Measurements from ENCODE around the gene EIF3D.

Gene EIF3D

GRCh38 chr22:36481393-36482168, 47.4 kb downstream of the EIF3D start, which contains the start of gene TXN2:
TSS of gene TXN2 (minus strand) at chr22:36481640. CDS start at chr22:36480837, 803 bp downstream.
- peak; percentile 93 for DNase-seq
- Mint-ChIP-seq H3K36me3 (ENCODE audit: low read depth) (peaks cover 12% of the 10 kb centered on the region), H3K9me3 (peaks cover 9% of the 10 kb centered on the region), H3K4me1 (peaks cover 14% of the 10 kb centered on the region), H3K27ac (peak within 1 kb of the TSS; percentile 78), H3K4me3 (peak within 1 kb of the TSS; percentile 95), H3K27me3 (ENCODE audit: low read depth, poor library complexity) (peaks cover 21% of the 10 kb centered on the region)
- no peak for TF ChIP-seq CTCF (IDR thresholded peaks at IDR 0.05)

- no peak for DNase-seq
- no peak for TF ChIP-seq CTCF (IDR thresholded peaks at IDR 0.05)
- H3K9me3 Mint-ChIP-seq = peaks cover 9% of the 10 kb centered on the region
- H3K4me3 Mint-ChIP-seq = peak overlapping the region; percentile 95
- H3K4me1 Mint-ChIP-seq = peaks cover 14% of the 10 kb centered on the region
- peaks cover 13% of the 10 kb centered on the region for H3K36me3 Mint-ChIP-seq (ENCODE audit: low read depth)
- H3K27ac Mint-ChIP-seq = peak overlapping the region; percentile 78
- H3K27me3 Mint-ChIP-seq (ENCODE audit: low read depth, poor library complexity) = peaks cover 21% of the 10 kb centered on the region
Measured at GRCh38 chr22:36480941-36481392, 48.0 kb downstream of the EIF3D start.

- DNase-seq = no peak
- peaks cover 14% of the 10 kb centered on the region for H3K4me1 Mint-ChIP-seq
- H3K36me3 Mint-ChIP-seq (ENCODE audit: low read depth) = peaks cover 22% of the 10 kb centered on the region
- peaks cover 9% of the 10 kb centered on the region for H3K9me3 Mint-ChIP-seq
- no peak overlapping the region for H3K4me3 Mint-ChIP-seq
- H3K27ac Mint-ChIP-seq = no peak overlapping the region
- peaks cover 13% of the 10 kb centered on the region for H3K27me3 Mint-ChIP-seq (ENCODE audit: low read depth, poor library complexity)
- no peak for TF ChIP-seq CTCF (IDR thresholded peaks at IDR 0.05)
Measured at GRCh38 chr22:36478966-36479365, 50.0 kb downstream of the EIF3D start.

- peaks cover 30% of the 10 kb centered on the region for H3K36me3 Mint-ChIP-seq (ENCODE audit: low read depth)
- DNase-seq = no peak
- no peaks in the 10 kb centered on the region for H3K9me3 Mint-ChIP-seq
- TF ChIP-seq CTCF (IDR thresholded peaks at IDR 0.05) = no peak
- peaks cover 4% of the 10 kb centered on the region for H3K4me1 Mint-ChIP-seq
- no peaks in the 10 kb centered on the region for H3K27me3 Mint-ChIP-seq (ENCODE audit: low read depth, poor library complexity)
- H3K27ac Mint-ChIP-seq = no peak overlapping the region
- no peak overlapping the region for H3K4me3 Mint-ChIP-seq
Measured at GRCh38 chr22:36475341-36475740, 53.6 kb downstream of the EIF3D start.

GRCh38 chr22:36472689-36473088, 56.3 kb downstream of the EIF3D start:
- Mint-ChIP-seq H3K27ac (peak overlapping the region; percentile 67), H3K9me3 (no peaks in the 10 kb centered on the region), H3K36me3 (ENCODE audit: low read depth) (peaks cover 30% of the 10 kb centered on the region), H3K4me3 (no peak overlapping the region), H3K4me1 (peaks cover 6% of the 10 kb centered on the region), H3K27me3 (ENCODE audit: low read depth, poor library complexity) (no peaks in the 10 kb centered on the region)
- DNase-seq = no peak
- TF ChIP-seq CTCF (IDR thresholded peaks at IDR 0.05) = no peak
